ENCODE results near the gene DLGAP1. TPM values are rescaled to one million over a fixed set of nuclear protein-coding genes. Genes with fewer than 3 reads are reported as not detected.

DLGAP1 gene
- total RNA-seq, 1 donor from 2014 or later = 3.2 TPM

DNA sequence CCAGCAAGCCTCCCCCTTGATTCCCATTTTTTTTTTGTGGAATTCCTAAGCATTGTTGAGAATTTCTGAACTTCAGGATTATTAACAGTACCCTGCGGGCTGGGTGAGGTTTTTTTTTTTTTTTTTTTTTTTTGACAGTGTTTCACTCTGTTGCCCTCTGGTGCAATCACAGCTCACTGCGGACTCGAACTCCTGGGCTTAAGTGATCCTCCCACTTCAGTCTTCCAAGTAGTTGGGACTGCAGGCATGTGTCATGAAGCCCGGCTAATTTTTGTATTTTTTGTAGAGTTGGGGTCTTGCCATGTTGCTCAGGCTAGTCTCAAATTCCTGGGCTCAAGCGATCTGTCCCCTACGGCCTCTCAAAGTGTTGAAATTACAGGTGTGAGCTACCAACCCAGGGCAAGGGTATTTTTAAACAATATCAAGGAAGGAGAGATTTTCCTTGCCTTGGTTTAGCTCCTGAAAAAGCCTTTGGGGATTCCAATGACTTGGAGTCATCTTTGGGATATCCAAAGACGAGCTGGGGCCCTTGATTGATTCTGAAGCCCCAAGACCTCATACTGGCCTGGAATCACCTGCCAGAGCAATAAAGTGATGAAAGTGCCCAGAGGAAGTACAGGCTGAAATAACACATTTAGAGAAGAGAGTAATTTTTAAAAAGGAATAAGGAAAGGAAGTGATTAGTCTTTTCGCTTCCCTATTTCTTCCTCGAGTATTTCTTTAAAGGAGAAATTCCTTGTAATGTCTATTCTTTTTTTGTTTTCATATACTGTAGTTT, 764.9 kb downstream of the DLGAP1 start:
- intact Hi-C loops (cut with DNase I) = no loop called here
- no peak for TF ChIP-seq POLR2AphosphoS5 (IDR thresholded peaks at IDR 0.05; ENCODE audit: insufficient read depth in 1 of 2, low read depth in 1 of 2)
- no peak for TF ChIP-seq POLR2A (IDR thresholded peaks at IDR 0.05)
- TF ChIP-seq, protein P1, sequence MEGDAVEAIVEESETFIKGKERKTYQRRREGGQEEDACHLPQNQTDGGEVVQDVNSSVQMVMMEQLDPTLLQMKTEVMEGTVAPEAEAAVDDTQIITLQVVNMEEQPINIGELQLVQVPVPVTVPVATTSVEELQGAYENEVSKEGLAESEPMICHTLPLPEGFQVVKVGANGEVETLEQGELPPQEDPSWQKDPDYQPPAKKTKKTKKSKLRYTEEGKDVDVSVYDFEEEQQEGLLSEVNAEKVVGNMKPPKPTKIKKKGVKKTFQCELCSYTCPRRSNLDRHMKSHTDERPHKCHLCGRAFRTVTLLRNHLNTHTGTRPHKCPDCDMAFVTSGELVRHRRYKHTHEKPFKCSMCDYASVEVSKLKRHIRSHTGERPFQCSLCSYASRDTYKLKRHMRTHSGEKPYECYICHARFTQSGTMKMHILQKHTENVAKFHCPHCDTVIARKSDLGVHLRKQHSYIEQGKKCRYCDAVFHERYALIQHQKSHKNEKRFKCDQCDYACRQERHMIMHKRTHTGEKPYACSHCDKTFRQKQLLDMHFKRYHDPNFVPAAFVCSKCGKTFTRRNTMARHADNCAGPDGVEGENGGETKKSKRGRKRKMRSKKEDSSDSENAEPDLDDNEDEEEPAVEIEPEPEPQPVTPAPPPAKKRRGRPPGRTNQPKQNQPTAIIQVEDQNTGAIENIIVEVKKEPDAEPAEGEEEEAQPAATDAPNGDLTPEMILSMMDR (IDR thresholded peaks at IDR 0.05) = no peak
- Histone ChIP-seq H3K4me3 (no peak overlapping the region), H3K4me1 (no peaks in the 10 kb centered on the region), H3K9me3 (no peaks in the 10 kb centered on the region), H3K36me3 (no peaks in the 10 kb centered on the region), H3K27me3 (no peaks in the 10 kb centered on the region), H3K27ac (no peak overlapping the region)
- DNase-seq (ENCODE audit: extremely low spot score in 2 of 2) = no peak

- no peak for DNase-seq (ENCODE audit: extremely low spot score in 2 of 2)
- Histone ChIP-seq H3K27me3 (no peaks in the 10 kb centered on the region), H3K9me3 (no peaks in the 10 kb centered on the region), H3K4me3 (no peak overlapping the region), H3K4me1 (no peaks in the 10 kb centered on the region), H3K36me3 (no peaks in the 10 kb centered on the region), H3K27ac (no peak overlapping the region)
- intact Hi-C loops (cut with DNase I) = no loop called here
- TF ChIP-seq, protein P1 (IDR thresholded peaks at IDR 0.05) = no peak
- TF ChIP-seq POLR2AphosphoS5 (IDR thresholded peaks at IDR 0.05; ENCODE audit: insufficient read depth in 1 of 2, low read depth in 1 of 2) = no peak
- TF ChIP-seq POLR2A (IDR thresholded peaks at IDR 0.05) = no peak
Observed at GRCh38 chr18:3689091-3689490, 766.0 kb downstream of the DLGAP1 start.

DNA sequence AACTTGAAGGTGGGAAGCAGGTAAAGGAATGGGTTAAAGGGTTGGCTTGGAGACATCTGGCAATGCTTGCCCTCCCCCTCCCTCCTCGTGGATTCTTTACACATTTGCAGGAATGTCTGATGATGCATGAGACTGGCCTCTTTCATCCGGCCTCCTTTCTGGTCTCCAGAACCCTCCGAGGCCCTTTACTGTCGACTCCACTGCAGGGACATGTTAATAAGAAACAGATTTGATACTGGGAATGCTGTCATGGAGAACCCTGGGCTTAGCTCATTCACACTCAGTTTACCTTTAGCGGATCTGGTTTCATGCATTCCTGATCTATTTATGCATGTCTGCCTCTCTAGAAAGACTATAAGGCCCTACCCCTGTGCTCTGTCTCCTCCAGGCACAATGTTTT, 766.4 kb downstream of the DLGAP1 start:
- intact Hi-C loops (cut with DNase I) = no loop called here
- H3K4me3 ChIP-seq = no peak overlapping the region
- H3K9me3 ChIP-seq = no peaks in the 10 kb centered on the region
- TF ChIP-seq, protein P1 (IDR thresholded peaks at IDR 0.05) = no peak
- TF ChIP-seq POLR2A (IDR thresholded peaks at IDR 0.05) (no peak), POLR2AphosphoS5 (IDR thresholded peaks at IDR 0.05; ENCODE audit: insufficient read depth in 1 of 2, low read depth in 1 of 2) (no peak)
- no peaks in the 10 kb centered on the region for H3K27me3 ChIP-seq
- DNase-seq (ENCODE audit: extremely low spot score in 2 of 2) = no peak
- no peak overlapping the region for H3K27ac ChIP-seq
- no peaks in the 10 kb centered on the region for H3K4me1 ChIP-seq
- no peaks in the 10 kb centered on the region for H3K36me3 ChIP-seq

DNA sequence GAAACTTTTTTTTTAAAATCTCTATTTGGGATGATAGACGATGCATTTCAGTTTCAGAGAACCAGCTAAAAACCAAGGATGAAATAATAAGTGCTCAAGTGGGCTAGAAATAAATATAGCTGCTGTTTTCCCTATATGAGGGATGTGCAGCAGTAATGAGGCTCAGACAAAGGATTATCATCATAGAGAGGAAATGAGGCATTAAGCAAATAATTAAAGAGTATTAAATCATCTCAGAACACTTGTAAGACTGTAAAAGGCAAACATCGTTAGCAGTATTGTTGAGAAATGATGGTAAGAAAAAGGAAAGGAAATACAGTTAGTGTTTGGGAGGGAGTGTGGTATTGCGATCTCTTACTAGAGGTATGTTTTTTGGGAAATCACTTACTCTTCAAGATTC, 771.6 kb downstream of the DLGAP1 start:
- TF ChIP-seq POLR2AphosphoS5 (IDR thresholded peaks at IDR 0.05; ENCODE audit: insufficient read depth in 1 of 2, low read depth in 1 of 2) (no peak), POLR2A (IDR thresholded peaks at IDR 0.05) (no peak)
- TF ChIP-seq, protein P1 (IDR thresholded peaks at IDR 0.05) = no peak
- intact Hi-C loops (cut with DNase I) = no loop called here
- no peak for DNase-seq (ENCODE audit: extremely low spot score in 2 of 2)
- Histone ChIP-seq H3K9me3 (no peaks in the 10 kb centered on the region), H3K27ac (no peak overlapping the region), H3K27me3 (no peaks in the 10 kb centered on the region), H3K4me3 (no peak overlapping the region), H3K36me3 (no peaks in the 10 kb centered on the region), H3K4me1 (no peaks in the 10 kb centered on the region)

DNA sequence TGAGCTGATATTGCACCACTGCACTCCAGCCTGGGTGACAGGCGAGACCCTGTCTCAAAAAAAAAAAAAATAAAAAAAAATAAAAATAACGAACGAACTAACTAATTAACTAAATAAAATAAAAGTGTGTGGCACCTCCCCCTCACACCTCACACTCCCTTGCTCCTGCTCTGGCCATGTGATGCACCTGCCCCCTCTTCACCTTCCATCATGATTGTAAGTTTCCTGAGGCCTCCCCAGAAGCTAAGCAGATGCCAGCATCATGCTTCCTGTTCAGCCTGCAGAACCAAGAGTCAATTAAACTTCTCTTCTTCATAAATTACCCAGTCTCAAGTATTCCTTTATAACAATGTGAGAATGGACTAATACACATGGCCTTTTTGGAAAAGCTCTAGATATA, 773.0 kb downstream of the DLGAP1 start:
- H3K36me3 ChIP-seq = no peaks in the 10 kb centered on the region
- TF ChIP-seq POLR2AphosphoS5 (IDR thresholded peaks at IDR 0.05; ENCODE audit: insufficient read depth in 1 of 2, low read depth in 1 of 2) (no peak), POLR2A (IDR thresholded peaks at IDR 0.05) (no peak)
- TF ChIP-seq, protein P1 (IDR thresholded peaks at IDR 0.05) = no peak
- intact Hi-C loops (cut with DNase I) = no loop called here
- no peak for DNase-seq (ENCODE audit: extremely low spot score in 2 of 2)
- H3K27ac ChIP-seq = no peak overlapping the region
- no peak overlapping the region for H3K4me3 ChIP-seq
- H3K27me3 ChIP-seq = no peaks in the 10 kb centered on the region
- no peaks in the 10 kb centered on the region for H3K4me1 ChIP-seq
- no peaks in the 10 kb centered on the region for H3K9me3 ChIP-seq
